A375 (cell line): ENCODE measurements around the gene IFT22. TPM values are rescaled to one million over a fixed set of nuclear protein-coding genes. Genes with fewer than 3 reads are reported as not detected.

ENCODE experiments used
- small RNA-seq: library from RNA; depleted of rRNA; stranded (forward); fragments of <200 nt; gene quantifications from one replicate; pipeline ENCODE3, GENCODE V24; 2014
- total RNA-seq: library from RNA; depleted of rRNA; stranded (reverse); fragments of >200 nt; shearing (Covaris generic); gene quantifications from 2 replicates; pipeline ENCODE4 v1.2.3, GENCODE V29; 2014; rRNA removed

IFT22 gene
- total RNA-seq: 24.5 and 29.0 TPM in 2 replicates

DNA sequence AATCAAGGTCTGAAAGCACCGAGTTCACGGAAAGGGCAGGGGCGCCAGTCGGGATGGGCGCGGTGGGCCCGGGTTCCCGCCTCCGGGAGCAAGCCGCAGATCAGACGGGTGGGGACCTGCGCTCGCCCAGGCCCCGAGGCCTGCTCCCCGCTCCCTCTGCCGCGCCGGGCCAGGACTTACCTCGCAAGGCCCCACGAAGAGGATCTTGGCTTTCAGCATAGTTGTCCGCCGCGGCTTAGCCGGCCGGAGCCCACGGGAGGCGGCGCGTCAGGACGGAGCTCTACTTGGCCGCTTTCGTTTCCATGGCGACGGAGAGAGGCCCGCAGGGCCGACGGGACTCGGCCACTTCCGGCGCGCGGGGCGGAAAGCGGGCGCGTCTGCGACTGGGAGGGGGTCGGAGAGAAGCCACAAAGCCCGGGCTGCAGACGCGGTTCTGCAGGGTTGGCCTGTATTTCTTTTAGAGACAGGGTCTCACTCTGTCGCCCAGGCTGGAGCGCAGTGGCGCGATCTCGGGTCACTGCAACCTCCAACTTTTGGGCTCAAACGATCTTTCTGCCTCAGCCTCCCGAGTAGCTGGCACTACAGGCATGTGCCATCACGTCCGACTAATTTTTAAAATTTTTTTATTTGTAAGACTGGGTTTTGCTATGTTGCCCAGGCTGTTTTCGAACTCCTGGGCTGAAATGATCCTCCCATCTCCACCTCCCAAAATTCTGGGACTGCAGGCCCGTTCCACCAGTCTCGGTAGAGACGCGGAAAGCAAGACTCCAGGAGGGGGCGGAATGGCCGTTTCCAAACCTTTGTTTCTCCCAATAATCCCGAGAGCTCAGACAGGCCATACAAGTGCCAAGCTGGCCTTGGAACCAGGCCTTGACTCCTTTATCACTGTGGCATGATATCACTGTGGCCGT lies at the start of gene IFT22:
Gene IFT22, minus strand, starts transcription at position 322 of the 911 bp plus-strand sequence. Its CDS starts 103 bp downstream, at position 219.

DNA sequence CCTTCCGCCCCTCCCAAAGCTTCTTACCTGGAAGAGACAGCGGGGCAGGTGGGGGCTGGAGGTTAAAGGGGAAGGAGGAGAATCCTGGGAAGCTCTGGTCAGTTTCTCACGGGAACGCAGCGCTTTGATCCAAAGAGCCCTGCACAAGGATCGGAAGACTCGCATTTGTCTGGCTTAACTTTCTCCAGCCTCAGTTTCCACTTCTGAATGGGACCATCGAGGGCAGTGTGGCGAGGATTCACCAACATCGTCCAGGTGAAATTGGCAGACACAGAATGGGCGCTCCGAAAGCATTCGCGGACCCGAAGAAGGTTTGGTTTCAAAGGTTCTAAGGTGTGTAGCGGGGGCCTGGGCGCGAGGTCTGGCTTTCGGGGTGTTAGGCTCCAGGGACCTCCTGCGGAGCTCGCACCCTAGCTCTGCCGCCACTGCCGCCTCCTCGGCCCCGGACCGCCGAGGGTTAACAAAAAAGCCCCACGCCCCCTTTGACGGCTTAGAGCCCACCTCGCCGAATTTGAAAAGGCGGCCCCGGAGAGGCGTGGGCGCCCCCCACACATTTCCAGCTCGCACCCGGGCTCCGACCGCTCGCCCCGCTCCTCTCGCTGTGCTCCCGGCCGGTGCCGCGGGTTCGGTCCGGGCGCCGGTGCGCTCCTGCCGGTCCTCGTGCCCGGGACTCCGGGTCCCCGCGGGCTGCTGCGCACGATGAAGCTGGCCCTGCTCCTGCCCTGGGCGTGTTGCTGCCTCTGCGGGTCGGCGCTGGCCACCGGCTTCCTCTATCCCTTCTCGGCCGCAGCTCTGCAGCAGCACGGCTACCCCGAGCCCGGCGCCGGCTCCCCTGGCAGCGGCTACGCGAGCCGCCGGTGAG lies 41.0 kb upstream of the IFT22 start, which contains the start of gene COL26A1:
Gene COL26A1, plus strand, starts transcription at position 542 of the 862 bp plus-strand sequence. Its CDS starts 158 bp downstream, at position 700.

Small RNA genes within 50 kb of the gene (small RNA-seq; reads per million reads assigned to genes)
- not detected for gene RNU6-1104P

Other genes starting within 250 kb of the IFT22 start
- gene TRIM56, start 236.3 kb downstream of the IFT22 start, total RNA-seq: 11.0 and 13.3 TPM in 2 replicates
- gene SERPINE1, start 194.7 kb downstream of the IFT22 start, total RNA-seq: 1.4 TPM in 2 replicates
- 344 and 361 TPM in 2 replicates for gene AP1S1, start 167.3 kb downstream of the IFT22 start, total RNA-seq
- gene VGF, start 156.2 kb downstream of the IFT22 start, total RNA-seq: 338 and 362 TPM in 2 replicates
- gene NAT16, start 141.5 kb downstream of the IFT22 start, total RNA-seq: 0.05 and 0.11 TPM in 2 replicates
- gene MOGAT3, start 120.8 kb downstream of the IFT22 start, total RNA-seq: not detected in 2 replicates
- 232 and 262 TPM in 2 replicates for gene PLOD3, start 104.2 kb downstream of the IFT22 start, total RNA-seq
- gene ZNHIT1, start 103.6 kb downstream of the IFT22 start, total RNA-seq: 154 and 183 TPM in 2 replicates
- 6.2 and 8.5 TPM in 2 replicates for gene CLDN15, start 84.0 kb downstream of the IFT22 start, total RNA-seq
- gene FIS1, start 76.7 kb downstream of the IFT22 start, total RNA-seq: 296 and 304 TPM in 2 replicates
- not detected in 2 replicates for gene COL26A1, start 41.1 kb upstream of the IFT22 start, total RNA-seq